ENCODE measurements around the gene NPIPA5.

- no peak for TF ChIP-seq POLR2A (IDR thresholded peaks at IDR 0.05)
- TF ChIP-seq, protein P1, sequence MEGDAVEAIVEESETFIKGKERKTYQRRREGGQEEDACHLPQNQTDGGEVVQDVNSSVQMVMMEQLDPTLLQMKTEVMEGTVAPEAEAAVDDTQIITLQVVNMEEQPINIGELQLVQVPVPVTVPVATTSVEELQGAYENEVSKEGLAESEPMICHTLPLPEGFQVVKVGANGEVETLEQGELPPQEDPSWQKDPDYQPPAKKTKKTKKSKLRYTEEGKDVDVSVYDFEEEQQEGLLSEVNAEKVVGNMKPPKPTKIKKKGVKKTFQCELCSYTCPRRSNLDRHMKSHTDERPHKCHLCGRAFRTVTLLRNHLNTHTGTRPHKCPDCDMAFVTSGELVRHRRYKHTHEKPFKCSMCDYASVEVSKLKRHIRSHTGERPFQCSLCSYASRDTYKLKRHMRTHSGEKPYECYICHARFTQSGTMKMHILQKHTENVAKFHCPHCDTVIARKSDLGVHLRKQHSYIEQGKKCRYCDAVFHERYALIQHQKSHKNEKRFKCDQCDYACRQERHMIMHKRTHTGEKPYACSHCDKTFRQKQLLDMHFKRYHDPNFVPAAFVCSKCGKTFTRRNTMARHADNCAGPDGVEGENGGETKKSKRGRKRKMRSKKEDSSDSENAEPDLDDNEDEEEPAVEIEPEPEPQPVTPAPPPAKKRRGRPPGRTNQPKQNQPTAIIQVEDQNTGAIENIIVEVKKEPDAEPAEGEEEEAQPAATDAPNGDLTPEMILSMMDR (IDR thresholded peaks at IDR 0.05), result no peak
Measured at GRCh38 chr16:15401972-15402371, 23.9 kb upstream of the NPIPA5 start.
